A673 (cell line): ENCODE results near the gene COL16A1. TPM values are rescaled to one million over a fixed set of nuclear protein-coding genes. Genes with fewer than 3 reads are reported as not detected.

Experiments
- BruUV-seq: library from RNA; stranded (reverse); fragments of 400-500 nt; replicated peaks from 2 replicates; lab custom pipeline; 2021; lab: Mats Ljungman, UMichigan
- CTCF ChIA-PET: fragments of 300-600 bp; sonication (Branson Sonifier 250); formaldehyde crosslinking; loops from one replicate; lab custom pipeline; 2022; ENCODE audit warnings: antibody characterized with exemption; lab: Charles Lee
- POLR2A ChIA-PET: fragments of 300-600 bp; sonication (Branson Sonifier 250); formaldehyde crosslinking; loops from one replicate; lab custom pipeline; 2022; ENCODE audit warnings: antibody characterized with exemption; ENCODE audit not compliant: low non-redundant PET; lab: Charles Lee
- DNase-seq: peaks from one replicate; pipeline ENCODE4 v3.0.0-alpha.2; 2015; ENCODE audit warnings: low spot score
- H3K27ac ChIP-seq: fragments of 200-600 bp; sonication (generic); 2 replicates; pipeline ENCODE4 v1.5.1; 2016; ENCODE audit warnings: mixed run types, low read depth, mild to moderate bottlenecking, mixed read lengths, antibody characterized with exemption, low read length; ENCODE audit not compliant: poor library complexity, severe bottlenecking
- H3K27me3 ChIP-seq: fragments of 200-600 bp; sonication (generic); replicated peaks from 2 replicates; pipeline ENCODE4 v1.6.1; 2017; ENCODE audit warnings: mixed run types, low read depth, mild to moderate bottlenecking, mixed read lengths, antibody characterized with exemption, low read length; ENCODE audit not compliant: insufficient read depth, poor library complexity
- H3K36me3 ChIP-seq: fragments of 200-600 bp; sonication (generic); 2 replicates; pipeline ENCODE4 v1.6.1; 2016; ENCODE audit warnings: mixed run types, mild to moderate bottlenecking, mixed read lengths, antibody characterized with exemption, low read length; ENCODE audit not compliant: insufficient read depth, poor library complexity, severe bottlenecking
- H3K4me1 ChIP-seq: fragments of 200-600 bp; sonication (generic); 2 replicates; pipeline ENCODE4 v1.6.1; 2017; ENCODE audit warnings: mixed run types, mild to moderate bottlenecking, mixed read lengths, antibody characterized with exemption, low read length; ENCODE audit not compliant: insufficient read depth, poor library complexity, severe bottlenecking
- H3K4me3 ChIP-seq: fragments of 200-600 bp; sonication (generic); 2 replicates; pipeline ENCODE4 v1.5.1; 2016; ENCODE audit warnings: low read depth, mixed run types, mild to moderate bottlenecking, mixed read lengths, low read length; ENCODE audit not compliant: poor library complexity, severe bottlenecking
- H3K9me3 ChIP-seq: fragments of 200-600 bp; sonication (generic); 2 replicates; pipeline ENCODE4 v1.6.1; 2016; ENCODE audit warnings: mixed run types, low read depth, mild to moderate bottlenecking, mixed read lengths, antibody characterized with exemption, low read length; ENCODE audit not compliant: poor library complexity, severe bottlenecking
- EZH2 ChIP-seq: fragments of 200-600 bp; sonication (generic); IDR thresholded peaks from 2 replicates; pipeline ENCODE4 v1.6.1; 2017; ENCODE audit warnings: borderline replicate concordance, low read depth, mild to moderate bottlenecking, mixed read lengths, antibody characterized with exemption, low read length; ENCODE audit not compliant: poor library complexity, severe bottlenecking
- intact Hi-C: fragments of 100-400 bp; cut with micrococcal nuclease; formaldehyde crosslinking; loops from one replicate; pipeline ENCODE4 v1.10.0; 2022; ENCODE audit not compliant: unreplicated experiment
- total RNA-seq: library from RNA; stranded (reverse); gene quantifications from 2 replicates; pipeline ENCODE4 v1.2.3, GENCODE V29; 2021
- TF ChIP-seq, protein P1 (sequence below): fragments of 300-800, 200-600 bp; sonication (generic); conservative IDR thresholded peaks from 2 replicates; pipeline ENCODE4 v1.5.1; 2017; ENCODE audit warnings: low read depth, mild to moderate bottlenecking, antibody characterized with exemption, low read length, moderate library complexity, mixed read lengths

Gene COL16A1
- total RNA-seq, 1 experiment from 2014 or later: 26.6 TPM

DNA sequence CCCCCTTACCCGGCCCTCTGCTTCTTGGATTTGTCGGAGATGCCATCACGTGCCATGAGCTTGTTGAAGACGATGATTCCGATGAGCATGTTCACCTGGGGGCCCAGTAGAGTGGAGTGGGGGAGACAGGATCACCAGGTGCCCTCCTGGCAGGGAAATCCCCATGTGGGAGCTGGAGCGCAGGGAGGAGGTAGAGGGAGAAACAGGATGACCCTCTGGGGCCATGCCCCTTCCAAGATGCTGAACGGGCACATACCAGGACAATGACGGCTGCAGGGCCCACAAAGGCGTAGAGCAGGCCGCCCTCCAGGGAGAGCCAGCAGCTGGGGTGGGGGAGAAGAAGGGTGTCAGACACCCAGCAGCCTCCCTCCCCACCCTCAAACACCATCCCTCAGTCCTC is 31.8 kb upstream of the COL16A1 start:
- Histone ChIP-seq H3K27ac (no peak overlapping the region), H3K27me3 (no peaks in the 10 kb centered on the region), H3K36me3 (no peaks in the 10 kb centered on the region), H3K4me3 (no peak overlapping the region), H3K4me1 (peaks cover 7% of the 10 kb centered on the region), H3K9me3 (no peaks in the 10 kb centered on the region)
- TF ChIP-seq, protein P1, sequence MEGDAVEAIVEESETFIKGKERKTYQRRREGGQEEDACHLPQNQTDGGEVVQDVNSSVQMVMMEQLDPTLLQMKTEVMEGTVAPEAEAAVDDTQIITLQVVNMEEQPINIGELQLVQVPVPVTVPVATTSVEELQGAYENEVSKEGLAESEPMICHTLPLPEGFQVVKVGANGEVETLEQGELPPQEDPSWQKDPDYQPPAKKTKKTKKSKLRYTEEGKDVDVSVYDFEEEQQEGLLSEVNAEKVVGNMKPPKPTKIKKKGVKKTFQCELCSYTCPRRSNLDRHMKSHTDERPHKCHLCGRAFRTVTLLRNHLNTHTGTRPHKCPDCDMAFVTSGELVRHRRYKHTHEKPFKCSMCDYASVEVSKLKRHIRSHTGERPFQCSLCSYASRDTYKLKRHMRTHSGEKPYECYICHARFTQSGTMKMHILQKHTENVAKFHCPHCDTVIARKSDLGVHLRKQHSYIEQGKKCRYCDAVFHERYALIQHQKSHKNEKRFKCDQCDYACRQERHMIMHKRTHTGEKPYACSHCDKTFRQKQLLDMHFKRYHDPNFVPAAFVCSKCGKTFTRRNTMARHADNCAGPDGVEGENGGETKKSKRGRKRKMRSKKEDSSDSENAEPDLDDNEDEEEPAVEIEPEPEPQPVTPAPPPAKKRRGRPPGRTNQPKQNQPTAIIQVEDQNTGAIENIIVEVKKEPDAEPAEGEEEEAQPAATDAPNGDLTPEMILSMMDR: no peak
- no peak for TF ChIP-seq EZH2
- POLR2A ChIA-PET: no interaction called here
- intact Hi-C loops: no loop called here
- no TSS peak for BruUV-seq
- DNase-seq: no peak
- CTCF ChIA-PET: no interaction called here

DNA sequence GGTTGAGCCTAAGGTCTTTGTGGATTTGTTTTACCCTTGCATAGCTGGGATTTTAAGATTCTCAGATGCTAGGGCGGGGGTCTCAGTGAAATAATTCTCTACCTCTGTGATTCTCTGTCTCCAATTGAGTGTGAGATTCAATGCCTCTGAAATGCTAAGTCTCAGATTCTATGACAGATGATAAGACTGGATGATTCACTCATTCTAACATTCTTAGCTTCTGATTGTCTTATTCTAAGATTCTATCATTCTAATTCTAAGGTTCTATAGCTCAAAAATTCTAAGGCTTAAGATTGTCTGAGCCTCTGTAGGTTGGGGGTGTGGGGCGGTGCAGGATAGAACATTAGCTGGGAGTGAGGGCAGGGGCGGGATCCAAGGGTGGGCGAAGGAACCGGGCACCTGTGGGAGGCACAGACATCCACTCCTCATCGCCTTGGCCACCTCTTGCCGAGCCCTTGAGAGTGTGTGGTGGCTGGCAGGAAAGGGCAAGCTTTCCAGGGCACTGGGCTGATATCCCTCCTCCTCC is 30.8 kb upstream of the COL16A1 start:
- no peaks in the 10 kb centered on the region for H3K36me3 ChIP-seq
- POLR2A ChIA-PET: no interaction called here
- H3K4me3 ChIP-seq: no peak overlapping the region
- CTCF ChIA-PET: interaction anchor here (0.6 to 0.7 kb wide), 2 partner anchors 18 to 1039 kb away, joined by 4 to 5 read pairs; no protein-coding TSS in a partner anchor
- BruUV-seq: no TSS peak
- intact Hi-C loops: no loop called here
- H3K27ac ChIP-seq: no peak overlapping the region
- no peaks in the 10 kb centered on the region for H3K27me3 ChIP-seq
- H3K9me3 ChIP-seq: no peaks in the 10 kb centered on the region
- no peak for DNase-seq
- TF ChIP-seq, protein P1: no peak
- no peak for TF ChIP-seq EZH2
- H3K4me1 ChIP-seq: peaks cover 7% of the 10 kb centered on the region

DNA sequence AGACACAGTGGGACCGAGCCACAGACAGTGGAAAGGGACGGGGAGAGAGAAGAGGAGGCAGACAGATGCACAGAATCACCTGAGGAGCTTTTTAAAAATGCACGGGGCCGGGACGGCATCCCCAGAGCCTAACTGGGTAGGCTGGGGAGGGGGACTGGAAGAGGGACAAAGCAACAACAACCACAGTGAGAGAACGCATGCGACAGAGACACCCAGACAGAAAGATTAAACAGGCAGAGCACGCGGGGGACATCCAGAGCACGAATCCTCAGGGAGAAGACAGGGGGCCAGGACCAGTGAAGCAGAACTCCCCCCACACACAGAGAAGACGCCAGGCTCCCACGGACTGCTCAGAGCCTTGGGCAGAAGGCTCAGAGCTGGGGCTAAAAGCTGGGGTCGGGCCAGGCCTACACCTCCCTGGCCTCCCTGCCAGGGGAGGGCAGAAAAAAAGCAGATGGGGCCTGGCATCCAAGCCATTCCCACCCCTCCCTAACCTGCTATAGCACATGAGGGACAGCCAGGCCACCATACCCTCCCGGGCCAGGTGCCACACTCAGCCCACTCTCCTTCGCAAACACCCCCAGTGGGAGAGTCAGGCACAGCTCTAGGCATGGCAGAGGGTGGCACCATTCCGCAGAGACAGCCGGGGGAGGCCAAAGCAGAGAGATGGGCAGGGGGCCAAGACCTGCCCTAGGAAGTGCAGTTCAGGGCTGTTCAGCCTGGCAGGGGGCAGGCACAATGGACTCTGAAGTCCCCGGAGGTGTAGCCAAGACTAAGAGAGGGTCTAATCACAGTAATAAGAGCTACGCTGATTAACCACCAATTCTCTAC is 29.8 kb upstream of the COL16A1 start:
- H3K9me3 ChIP-seq: no peaks in the 10 kb centered on the region
- H3K27me3 ChIP-seq: no peaks in the 10 kb centered on the region
- peaks cover 7% of the 10 kb centered on the region for H3K4me1 ChIP-seq
- DNase-seq: no peak
- ChIA-PET CTCF (no interaction called here), POLR2A (interaction anchor here (0.5 kb wide), 1 partner anchor 1172 kb away, joined by 4 read pairs; no protein-coding TSS in a partner anchor)
- TF ChIP-seq EZH2: no peak
- TF ChIP-seq, protein P1: no peak
- no peak overlapping the region for H3K27ac ChIP-seq
- intact Hi-C loops: no loop called here
- no peak overlapping the region for H3K4me3 ChIP-seq
- BruUV-seq: no TSS peak
- H3K36me3 ChIP-seq: no peaks in the 10 kb centered on the region
